ENCODE data around the gene L3MBTL4. TPM values are rescaled to one million over a fixed set of nuclear protein-coding genes. Genes with fewer than 3 reads are reported as not detected.

L3MBTL4 gene
- total RNA-seq, 1 experiment from 2014 or later: not detected

DNA sequence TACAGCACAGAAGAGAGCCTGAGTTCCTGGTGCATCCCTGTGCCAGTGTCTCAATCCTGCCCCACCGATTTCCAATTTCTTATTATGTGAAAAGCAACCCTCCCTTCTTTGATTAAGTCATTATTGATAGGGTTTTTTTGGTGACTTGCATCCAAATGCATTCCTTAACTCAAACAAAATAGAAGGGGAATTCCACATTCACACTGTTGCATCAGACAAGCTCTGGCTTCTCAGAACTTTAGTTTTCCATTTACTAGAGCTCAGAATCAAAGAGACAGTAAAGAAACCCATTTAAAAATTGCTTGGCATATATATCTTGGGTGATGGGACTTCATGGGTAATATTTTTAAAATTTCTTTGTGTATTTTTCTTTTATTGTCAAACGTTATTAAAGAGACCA, 505.6 kb downstream of the L3MBTL4 start:
- no TSS peak for BruUV-seq (replicated peaks)
- Histone ChIP-seq H3K79me2 (ENCODE audit: insufficient read depth, low read length) (no peaks in the 10 kb centered on the region), H3K36me3 (ENCODE audit: control insufficient read depth in 1 of 2, insufficient read depth in 2 of 2, low read length in 2 of 2) (no peaks in the 10 kb centered on the region), H3K9me3 (ENCODE audit: control insufficient read depth in 1 of 2, insufficient read depth in 1 of 2, low read depth in 1 of 2, low read length in 2 of 2) (peaks cover 14 to 38% of the 10 kb centered on the region in 2 experiments; a peak in 2 of 4 replicates), H4K20me1 (ENCODE audit: insufficient read depth) (no peaks in the 10 kb centered on the region), H3K27me3 (ENCODE audit: insufficient read depth, low read length) (no peaks in the 10 kb centered on the region), H2AFZ (ENCODE audit: low read depth, low read length, poor library complexity, severe bottlenecking) (no peak overlapping the region), H3K4me1 (ENCODE audit: control insufficient read depth in 1 of 2, insufficient read depth in 2 of 2, low read length in 2 of 2) (no peaks in the 10 kb centered on the region), H3K4me3 (replicated peaks in 1 of 2; ENCODE audit: low read depth in 1 of 2, low read length in 2 of 2) (no peak overlapping the region), H3K9ac (ENCODE audit: low read length) (no peak overlapping the region), H3K9me2 (ENCODE audit: insufficient read depth) (no peaks in the 10 kb centered on the region), H3K4me2 (ENCODE audit: low read length) (no peak overlapping the region), H3K27ac (ENCODE audit: low read depth, low read length) (no peak overlapping the region)
- TF ChIP-seq SRF (IDR thresholded peaks at IDR 0.05; ENCODE audit: low read depth) (no peak), ELF1 (IDR thresholded peaks at IDR 0.05; ENCODE audit: borderline replicate concordance, low read depth) (no peak), YY1 (IDR thresholded peaks at IDR 0.05; ENCODE audit: extremely low read depth, insufficient replicate concordance, low read depth, low read length) (no peak), EZH2phosphoT487 (IDR thresholded peaks at IDR 0.05; ENCODE audit: borderline replicate concordance) (no peak)
- intact Hi-C loops (cut with micrococcal nuclease): no loop called here
- RAD21 ChIA-PET (ENCODE audit: low non-redundant PET in 1 of 2, low total read pairs in 2 of 2, uncharacterized antibody in 2 of 2, unreplicated experiment in 2 of 2): no interaction called here
- DNase-seq (ENCODE audit: low read depth, low spot score) (no peak), ATAC-seq (no peak)
- CTCF ChIA-PET: no interaction called here
- POLR2A ChIA-PET: no interaction called here

Small RNAs within 50 kb of the gene (microRNA-seq; reads per million reads assigned to microRNA genes)
- not detected for gene MIR4317 (ENCODE audit: borderline number of aligned reads)
